ENCODE results near the gene LMTK2.

DNA sequence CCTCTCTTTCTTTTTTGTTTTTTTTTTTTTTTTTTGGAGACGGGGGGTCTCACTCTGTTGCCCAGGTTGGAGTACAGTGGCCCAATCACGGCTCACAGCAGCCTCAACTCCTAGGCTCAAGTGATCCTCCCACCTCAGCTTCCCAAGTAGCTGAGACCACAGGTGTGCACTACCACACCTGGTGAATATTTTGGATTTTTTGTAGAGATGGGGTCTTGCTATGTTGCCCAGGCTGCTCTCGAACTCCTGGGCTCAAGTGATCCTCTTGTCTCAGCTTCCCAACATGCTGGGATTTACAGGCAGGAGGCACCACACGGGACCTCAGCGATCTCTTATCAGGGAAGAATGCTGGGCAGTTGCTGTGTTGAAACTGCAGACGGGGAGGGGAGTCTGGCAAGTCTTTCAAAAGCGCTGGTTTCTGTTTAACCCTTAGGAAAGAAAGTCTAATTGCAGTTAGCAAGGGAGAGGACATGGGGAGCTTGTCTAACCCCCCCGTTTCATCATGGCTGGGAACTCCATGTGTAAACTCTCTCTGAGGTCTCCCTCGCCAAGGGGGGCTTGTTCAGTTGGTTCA, 39.6 kb upstream of the LMTK2 start:
- TF ChIP-seq TCF7L2 (IDR thresholded peaks at IDR 0.05; ENCODE audit: borderline replicate concordance, extremely low read depth, insufficient read depth, insufficient read length) (no peak), EZH2 (IDR thresholded peaks at IDR 0.05) (no peak), SP1 (IDR thresholded peaks at IDR 0.05; ENCODE audit: low read depth) (no peak), YY1 (IDR thresholded peaks at IDR 0.05; ENCODE audit: extremely low read depth, insufficient replicate concordance, low read depth, low read length) (no peak), POLR2A (IDR thresholded peaks at IDR 0.05; ENCODE audit: borderline replicate concordance, extremely low read depth, insufficient read depth, insufficient read length) (no peak)
- TF ChIP-seq, protein P1, sequence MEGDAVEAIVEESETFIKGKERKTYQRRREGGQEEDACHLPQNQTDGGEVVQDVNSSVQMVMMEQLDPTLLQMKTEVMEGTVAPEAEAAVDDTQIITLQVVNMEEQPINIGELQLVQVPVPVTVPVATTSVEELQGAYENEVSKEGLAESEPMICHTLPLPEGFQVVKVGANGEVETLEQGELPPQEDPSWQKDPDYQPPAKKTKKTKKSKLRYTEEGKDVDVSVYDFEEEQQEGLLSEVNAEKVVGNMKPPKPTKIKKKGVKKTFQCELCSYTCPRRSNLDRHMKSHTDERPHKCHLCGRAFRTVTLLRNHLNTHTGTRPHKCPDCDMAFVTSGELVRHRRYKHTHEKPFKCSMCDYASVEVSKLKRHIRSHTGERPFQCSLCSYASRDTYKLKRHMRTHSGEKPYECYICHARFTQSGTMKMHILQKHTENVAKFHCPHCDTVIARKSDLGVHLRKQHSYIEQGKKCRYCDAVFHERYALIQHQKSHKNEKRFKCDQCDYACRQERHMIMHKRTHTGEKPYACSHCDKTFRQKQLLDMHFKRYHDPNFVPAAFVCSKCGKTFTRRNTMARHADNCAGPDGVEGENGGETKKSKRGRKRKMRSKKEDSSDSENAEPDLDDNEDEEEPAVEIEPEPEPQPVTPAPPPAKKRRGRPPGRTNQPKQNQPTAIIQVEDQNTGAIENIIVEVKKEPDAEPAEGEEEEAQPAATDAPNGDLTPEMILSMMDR (IDR thresholded peaks at IDR 0.05 in 2 of 3, conservative IDR thresholded peaks at IDR 0.05 in 1 of 3; ENCODE audit: borderline replicate concordance in 1 of 3, insufficient read depth in 1 of 3, low read depth in 2 of 3, low read length in 2 of 3) = no peak
- TF ChIP-seq, protein P2, sequence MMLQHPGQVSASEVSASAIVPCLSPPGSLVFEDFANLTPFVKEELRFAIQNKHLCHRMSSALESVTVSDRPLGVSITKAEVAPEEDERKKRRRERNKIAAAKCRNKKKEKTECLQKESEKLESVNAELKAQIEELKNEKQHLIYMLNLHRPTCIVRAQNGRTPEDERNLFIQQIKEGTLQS (IDR thresholded peaks at IDR 0.05) = no peak

All from HCT116 (cell line).